ENCODE data around the gene KIF16B. TPM values are rescaled to one million over a fixed set of nuclear protein-coding genes. Genes with fewer than 3 reads are reported as not detected.
"Not testable (repeated sequence)": the region's sequence is repeated elsewhere in the genome, so short reads cannot be mapped to it uniquely, and the experiment has no call there.

The KIF16B gene
- polyA plus RNA-seq, 6 donors from 2014 or later: 3.2 to 7.1 (median 5.1) TPM

- H3K27me3 Mint-ChIP-seq: no peaks in the 10 kb centered on the region
- peaks cover 0 to 4% (median 2%) of the 10 kb centered on the region in 3 donors for H3K4me1 Mint-ChIP-seq
- H3K9me3 Mint-ChIP-seq: peaks cover 5 to 12% (median 8%) of the 10 kb centered on the region in 7 donors
- H3K27ac Mint-ChIP-seq: peak overlapping the region in 1 of 6 donors; percentile 35
- peaks cover 16 to 27% of the 10 kb centered on the region in 2 donors for H3K36me3 Mint-ChIP-seq
- ATAC-seq (ENCODE audit: low read depth in 2 of 2): no peak
- DNase-seq: no peak
- no peak overlapping the region for H3K4me3 Mint-ChIP-seq
These were observed 131.6 kb downstream of the KIF16B start for GRCh38 chr20:16441546-16442164.

DNA sequence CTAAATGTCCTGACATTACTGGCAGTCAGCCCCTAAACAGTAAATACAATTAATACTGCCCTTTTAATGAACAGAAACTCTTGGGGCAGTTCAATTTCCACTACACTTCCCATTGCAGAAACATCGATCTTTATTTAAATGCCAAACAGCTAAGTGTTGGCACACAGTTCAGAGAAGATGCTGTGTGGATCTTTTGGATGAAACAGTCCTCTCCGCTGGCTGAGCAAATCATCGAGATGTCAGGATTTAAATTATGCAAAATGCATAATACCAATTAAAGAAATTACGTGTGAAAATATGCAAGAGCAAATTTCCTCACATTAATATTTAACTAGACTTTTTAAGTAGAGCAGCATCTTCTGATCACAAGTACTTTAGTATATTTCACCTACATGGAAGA, 132.6 kb downstream of the KIF16B start:
- peak overlapping the region in 1 of 8 donors; percentile 21 for H3K4me3 Mint-ChIP-seq
- H3K4me1 Mint-ChIP-seq: peaks cover 0 to 4% (median 2%) of the 10 kb centered on the region in 3 donors
- peaks cover 16 to 29% of the 10 kb centered on the region in 2 donors for H3K36me3 Mint-ChIP-seq
- H3K9me3 Mint-ChIP-seq: peaks cover 5 to 12% (median 8%) of the 10 kb centered on the region in 7 donors
- no peak for ATAC-seq (ENCODE audit: low read depth in 2 of 2)
- DNase-seq: no peak
- H3K27ac Mint-ChIP-seq: no peak overlapping the region
- no peaks in the 10 kb centered on the region for H3K27me3 Mint-ChIP-seq

DNA sequence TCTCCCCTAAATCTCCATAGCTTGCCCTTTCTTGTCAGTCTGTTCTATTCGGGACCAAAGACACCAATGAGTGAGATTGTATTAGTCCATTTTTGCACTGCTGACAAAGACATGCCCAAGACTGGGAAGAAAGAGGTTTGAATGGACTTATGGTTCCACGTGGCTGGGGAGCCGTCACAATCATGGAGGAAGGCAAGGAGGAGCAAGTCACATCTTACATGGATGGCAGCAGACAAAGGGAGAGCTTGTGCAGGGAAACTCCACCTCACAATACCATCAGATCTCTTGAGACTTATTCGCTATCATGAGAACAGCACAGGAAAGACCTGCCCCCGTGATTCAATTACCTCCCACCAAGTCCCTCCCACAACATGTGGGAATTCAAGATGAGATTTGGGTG, 133.7 kb downstream of the KIF16B start:
- ATAC-seq (ENCODE audit: low read depth in 2 of 2); DNase-seq; H3K27me3 Mint-ChIP-seq; H3K4me1 Mint-ChIP-seq; H3K4me3 Mint-ChIP-seq: not testable (repeated sequence)
- peaks cover 16 to 36% of the 10 kb centered on the region in 2 donors for H3K36me3 Mint-ChIP-seq
- peaks cover 5 to 12% (median 8%) of the 10 kb centered on the region in 7 donors for H3K9me3 Mint-ChIP-seq
- H3K27ac Mint-ChIP-seq: peak overlapping the region in 1 of 6 donors; percentile 1

- DNase-seq (no peak), ATAC-seq (ENCODE audit: low read depth in 2 of 2) (no peak)
- Mint-ChIP-seq H3K36me3 (peaks cover 16 to 40% of the 10 kb centered on the region in 2 donors), H3K27me3 (no peaks in the 10 kb centered on the region), H3K27ac (no peak overlapping the region), H3K4me3 (no peak overlapping the region), H3K9me3 (peaks cover 5 to 12% (median 8%) of the 10 kb centered on the region in 7 donors), H3K4me1 (peaks cover 0 to 8% (median 0%) of the 10 kb centered on the region in 3 donors)
These were observed 135.1 kb downstream of the KIF16B start for GRCh38 chr20:16438100-16438499.

DNA sequence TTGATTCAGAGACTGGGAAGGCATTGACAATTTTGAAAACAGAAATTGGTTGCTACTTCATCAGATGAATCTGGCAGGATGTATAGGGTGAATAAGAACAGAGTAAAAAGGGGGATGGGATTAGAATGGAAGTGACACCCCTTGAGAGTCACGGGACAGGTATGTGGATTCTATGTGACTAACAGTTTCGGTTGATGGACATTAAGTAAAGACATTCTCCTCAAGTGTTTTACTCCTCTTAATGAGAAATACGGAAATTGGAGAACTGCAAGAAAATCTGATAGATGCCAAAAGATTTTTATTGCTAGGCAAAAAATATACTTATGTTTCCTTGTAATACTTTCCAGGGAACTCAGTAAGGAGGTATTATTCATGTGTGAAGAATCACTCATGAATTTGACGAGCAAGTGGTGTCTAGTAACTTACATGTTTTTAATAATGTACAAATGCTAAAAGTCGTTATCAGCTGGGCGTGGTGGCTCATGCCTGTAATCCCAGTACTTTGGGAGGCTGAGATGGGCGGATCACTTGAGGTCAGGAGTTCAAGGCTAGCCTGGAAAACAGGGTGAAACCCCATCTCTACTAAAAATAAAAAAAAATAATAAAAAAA, 135.8 kb downstream of the KIF16B start:
- Mint-ChIP-seq H3K9me3 (peaks cover 5 to 12% (median 8%) of the 10 kb centered on the region in 7 donors), H3K4me1 (peaks cover 0 to 8% (median 0%) of the 10 kb centered on the region in 3 donors), H3K36me3 (peaks cover 16 to 40% of the 10 kb centered on the region in 2 donors), H3K27me3 (no peaks in the 10 kb centered on the region), H3K4me3 (no peak overlapping the region), H3K27ac (peak overlapping the region in 2 of 6 donors; percentile 5 to 21)
- no peak for DNase-seq
- no peak for ATAC-seq (ENCODE audit: low read depth in 2 of 2)

DNA sequence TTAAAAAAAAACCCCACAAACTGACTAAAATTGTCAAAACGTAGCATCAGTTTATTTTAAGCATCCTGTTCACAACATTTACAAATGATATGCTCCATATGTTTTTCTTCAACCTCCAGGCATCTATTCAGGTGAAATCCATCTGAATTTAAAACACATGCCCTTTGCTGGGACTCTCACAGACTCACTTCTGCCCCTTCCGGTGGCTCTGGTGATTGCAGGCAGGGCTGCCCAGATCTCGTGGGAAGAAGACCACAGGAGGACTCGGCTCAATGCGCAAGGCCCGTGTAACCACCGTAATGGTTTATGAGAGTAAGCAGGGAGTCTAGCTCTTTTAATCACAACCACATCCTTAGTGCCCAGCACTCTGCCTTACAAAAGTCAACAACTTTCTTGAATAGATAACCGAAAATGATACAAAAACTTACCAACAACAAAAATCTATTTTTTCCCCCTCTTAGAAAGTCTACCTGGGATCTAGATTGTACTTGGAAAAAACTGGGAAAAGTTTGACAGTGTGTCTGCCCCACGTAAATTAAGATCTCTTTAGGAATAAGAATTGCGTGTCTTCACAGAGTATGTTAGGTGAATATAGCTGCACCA, 139.1 kb downstream of the KIF16B start:
- no peaks in the 10 kb centered on the region for H3K27me3 Mint-ChIP-seq
- H3K36me3 Mint-ChIP-seq: peaks cover 15 to 31% of the 10 kb centered on the region in 2 donors
- ATAC-seq (ENCODE audit: low read depth in 2 of 2): no peak
- peak; percentile 25 for DNase-seq
- peaks cover 0 to 11% (median 1%) of the 10 kb centered on the region in 3 donors for H3K4me1 Mint-ChIP-seq
- H3K9me3 Mint-ChIP-seq: peaks cover 0 to under 1% (median 0%) of the 10 kb centered on the region in 7 donors
- no peak overlapping the region for H3K27ac Mint-ChIP-seq
- H3K4me3 Mint-ChIP-seq: no peak overlapping the region

DNA sequence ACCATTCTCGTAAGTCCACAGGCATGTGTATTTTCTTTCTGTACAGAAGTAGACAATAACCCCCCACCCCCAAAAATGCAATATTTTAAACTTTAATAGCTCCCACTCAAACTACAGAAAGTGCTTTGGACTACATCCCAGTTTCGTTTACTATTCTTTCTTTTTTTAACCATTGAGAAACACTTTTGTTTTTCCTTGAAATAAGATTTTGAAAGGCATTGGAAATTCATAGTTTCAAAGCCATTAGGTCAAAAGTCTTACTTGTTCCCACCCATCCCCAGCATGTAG, 140.0 kb downstream of the KIF16B start:
- no peak for DNase-seq
- Mint-ChIP-seq H3K4me3 (no peak overlapping the region), H3K4me1 (peaks cover 0 to 10% (median 1%) of the 10 kb centered on the region in 3 donors), H3K9me3 (no peaks in the 10 kb centered on the region), H3K27me3 (no peaks in the 10 kb centered on the region), H3K36me3 (peaks cover 9 to 33% of the 10 kb centered on the region in 2 donors), H3K27ac (no peak overlapping the region)
- no peak for ATAC-seq (ENCODE audit: low read depth in 2 of 2)

DNA sequence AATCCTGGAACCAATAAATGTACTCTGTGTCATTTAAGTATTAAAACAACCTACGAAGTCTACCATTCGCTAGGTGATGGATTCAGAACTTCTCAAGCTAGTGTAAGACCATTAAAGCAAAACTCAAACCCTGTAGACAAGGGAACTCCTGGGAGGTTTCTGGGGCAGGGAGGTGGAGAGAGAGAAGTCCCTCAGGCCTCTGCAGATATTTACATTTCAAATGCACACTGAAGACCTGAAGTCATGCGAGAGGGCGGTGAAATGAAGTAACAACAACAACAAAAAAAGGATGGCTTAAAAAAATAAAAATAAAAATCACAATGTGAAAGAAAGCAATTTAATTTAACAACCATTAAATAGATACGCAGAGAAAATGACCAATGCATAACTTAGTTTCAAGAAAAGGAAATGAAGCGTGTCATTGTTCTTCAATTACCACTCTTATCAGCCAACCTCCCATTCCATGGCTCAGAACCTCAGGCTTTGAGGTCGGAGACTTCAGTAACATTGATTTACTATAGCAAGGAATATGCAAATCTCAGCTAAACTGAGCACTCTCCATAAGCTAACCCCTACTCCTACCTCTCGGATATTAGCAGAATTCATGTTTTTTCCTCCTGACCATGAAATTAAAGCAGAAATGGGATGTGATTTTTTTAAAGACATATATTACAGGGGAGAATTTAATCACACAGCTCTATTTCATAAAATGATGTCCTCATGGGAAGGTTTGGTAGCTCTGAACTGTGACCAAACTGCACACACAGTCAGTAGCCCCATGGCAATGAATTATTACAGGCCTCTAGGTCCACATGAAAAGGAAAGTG, 140.6 kb downstream of the KIF16B start:
- DNase-seq (no peak), ATAC-seq (ENCODE audit: low read depth in 2 of 2) (no peak)
- H3K4me3 Mint-ChIP-seq: no peak overlapping the region
- peak overlapping the region in 1 of 6 donors; percentile 93 for H3K27ac Mint-ChIP-seq
- H3K27me3 Mint-ChIP-seq: no peaks in the 10 kb centered on the region
- H3K9me3 Mint-ChIP-seq: no peaks in the 10 kb centered on the region
- H3K4me1 Mint-ChIP-seq: peaks cover 0 to 10% (median 1%) of the 10 kb centered on the region in 3 donors
- H3K36me3 Mint-ChIP-seq: peaks cover 15 to 38% of the 10 kb centered on the region in 2 donors

GRCh38 chr20:16428112-16428511, 145.1 kb downstream of the KIF16B start:
- H3K4me1 Mint-ChIP-seq: peaks cover 0 to 6% (median 1%) of the 10 kb centered on the region in 3 donors
- peak overlapping the region in 1 of 6 donors; percentile 9 for H3K27ac Mint-ChIP-seq
- DNase-seq (no peak), ATAC-seq (ENCODE audit: low read depth in 2 of 2) (no peak)
- peaks cover 55 to 66% of the 10 kb centered on the region in 2 donors for H3K36me3 Mint-ChIP-seq
- H3K9me3 Mint-ChIP-seq: peaks cover 0 to 3% (median 0%) of the 10 kb centered on the region in 7 donors
- H3K4me3 Mint-ChIP-seq: no peak overlapping the region
- no peaks in the 10 kb centered on the region for H3K27me3 Mint-ChIP-seq

DNA sequence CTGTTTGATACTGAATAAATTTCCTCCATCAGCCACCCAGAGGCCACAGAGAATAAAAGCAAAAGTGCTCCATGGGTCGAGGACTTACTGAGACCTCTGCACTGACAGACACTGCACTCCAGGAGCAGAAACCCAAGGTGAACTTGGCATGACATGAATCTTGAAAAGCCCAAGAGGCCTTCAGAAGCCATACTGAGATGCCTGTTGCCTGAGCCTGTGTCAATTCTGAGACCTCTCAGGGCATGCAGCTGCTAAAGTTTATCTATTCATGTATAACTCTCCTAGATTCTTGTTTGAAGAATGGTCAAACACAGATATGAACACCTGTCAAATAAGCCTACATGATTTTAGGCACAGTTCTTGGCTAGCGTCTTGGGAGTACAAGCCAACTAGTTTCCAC, 145.7 kb downstream of the KIF16B start:
- Mint-ChIP-seq H3K9me3 (peaks cover 0 to 6% (median 0%) of the 10 kb centered on the region in 7 donors), H3K27ac (no peak overlapping the region), H3K36me3 (peaks cover 55 to 71% of the 10 kb centered on the region in 2 donors), H3K4me3 (no peak overlapping the region), H3K4me1 (peaks cover 0 to 6% (median 1%) of the 10 kb centered on the region in 3 donors), H3K27me3 (no peaks in the 10 kb centered on the region)
- DNase-seq (no peak), ATAC-seq (ENCODE audit: low read depth in 2 of 2) (no peak)

- no peak for DNase-seq
- no peaks in the 10 kb centered on the region for H3K27me3 Mint-ChIP-seq
- no peak overlapping the region for H3K27ac Mint-ChIP-seq
- H3K36me3 Mint-ChIP-seq: peaks cover 45 to 83% of the 10 kb centered on the region in 2 donors
- H3K9me3 Mint-ChIP-seq: peaks cover 0 to 6% (median 0%) of the 10 kb centered on the region in 7 donors
- no peaks in the 10 kb centered on the region for H3K4me1 Mint-ChIP-seq
- ATAC-seq (ENCODE audit: low read depth in 2 of 2): no peak
- no peak overlapping the region for H3K4me3 Mint-ChIP-seq
These were observed 148.5 kb downstream of the KIF16B start for GRCh38 chr20:16424780-16425179.

DNA sequence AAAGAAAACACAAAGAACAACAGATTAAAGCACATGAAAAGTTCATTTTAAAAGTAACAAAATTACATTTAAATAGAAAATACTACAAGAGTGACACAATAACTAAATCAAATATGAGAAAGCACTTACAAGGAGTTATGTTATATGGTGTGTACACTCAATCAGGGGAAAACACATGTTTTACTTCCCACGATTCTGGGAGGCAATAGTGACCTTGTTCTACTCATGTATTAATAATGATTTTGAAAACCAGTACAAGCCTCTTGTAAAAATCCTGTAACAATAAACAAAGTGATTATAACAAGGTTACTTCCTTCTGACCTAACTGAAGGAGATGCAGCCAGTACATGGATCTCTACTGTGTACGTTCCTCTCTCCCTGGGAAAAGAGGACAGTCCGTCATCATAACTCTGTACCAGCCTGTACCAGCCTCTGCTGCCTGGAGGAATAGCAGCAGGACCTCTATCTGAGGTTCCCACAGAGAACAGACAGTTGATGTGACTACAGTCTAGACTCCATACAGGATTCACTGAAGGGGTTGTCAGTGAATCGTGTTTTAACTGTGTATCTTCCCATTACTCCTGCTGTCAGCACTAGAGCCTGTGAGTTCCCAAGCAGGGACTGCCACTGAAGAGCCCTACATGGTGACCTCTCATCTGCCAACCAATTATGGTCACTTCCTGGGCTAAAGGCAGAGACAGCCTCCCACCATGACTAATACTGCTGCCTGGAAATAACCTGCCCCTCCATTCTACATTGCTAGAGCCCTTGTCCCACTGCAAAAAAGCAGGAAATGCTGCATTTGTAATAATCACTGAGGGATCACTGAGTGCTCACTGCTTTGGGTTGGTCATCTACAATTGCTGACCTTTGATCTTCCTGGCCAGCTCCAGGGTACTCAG, 149.7 kb downstream of the KIF16B start:
- Mint-ChIP-seq H3K4me3 (no peak overlapping the region), H3K27ac (peak overlapping the region in 1 of 6 donors; percentile 8), H3K27me3 (no peaks in the 10 kb centered on the region), H3K36me3 (peaks cover 54 to 84% of the 10 kb centered on the region in 2 donors), H3K4me1 (no peaks in the 10 kb centered on the region), H3K9me3 (peaks cover 0 to 9% (median 4%) of the 10 kb centered on the region in 7 donors)
- no peak for ATAC-seq (ENCODE audit: low read depth in 2 of 2)
- no peak for DNase-seq
